HCT116 (cell line): ENCODE data around the gene MRPS21. TPM values are rescaled to one million over a fixed set of nuclear protein-coding genes. Genes with fewer than 3 reads are reported as not detected.

Source experiments
- ATAC-seq: fragments of 200-7000 bp; cut with Tn5 transposase; 2 replicates; pipeline ENCODE4 v1.9.1; 2020; ENCODE audit warnings: mild to moderate bottlenecking, moderate library complexity
- BruUV-seq: library from RNA; stranded (reverse); fragments of 400-500 nt; replicated peaks from 2 replicates; lab custom pipeline; 2021; lab: Mats Ljungman, UMichigan
- CTCF ChIA-PET: fragments of 300-600 bp; sonication (Branson Sonifier 250); formaldehyde crosslinking; loops from one replicate; lab custom pipeline; 2021; ENCODE audit warnings: antibody characterized with exemption; lab: Charles Lee
- POLR2A ChIA-PET: fragments of 300-600, 350-600 bp; sonication (Branson Sonifier 250); formaldehyde crosslinking; loops from one replicate; lab custom pipeline; 2021; ENCODE audit warnings: antibody characterized with exemption; lab: Charles Lee
- RAD21 ChIA-PET, 2 experiments: fragments of 300-600 bp; sonication (Branson Sonifier 250); formaldehyde crosslinking; loops; one replicate each; lab custom pipeline; 2023; ENCODE audit warnings: low total read pairs in 2 of 2; ENCODE audit not compliant: uncharacterized antibody in 2 of 2, unreplicated experiment in 2 of 2, low non-redundant PET in 1 of 2; lab: Charles Lee
- DNase-seq: peaks from one replicate; pipeline ENCODE4 v3.0.0-alpha.2; 2010; ENCODE audit warnings: low read depth, low spot score
- H2AFZ ChIP-seq: fragments of 200-600 bp; shearing (Covaris generic), sonication (generic); 2 replicates; pipeline ENCODE4 v1.6.1; 2017; ENCODE audit warnings: low read depth, mixed run types, mixed read lengths, antibody characterized with exemption, low read length; ENCODE audit not compliant: poor library complexity, severe bottlenecking
- H3K27ac ChIP-seq: 2 replicates; pipeline ENCODE4 v1.5.1; 2012; ENCODE audit warnings: low read depth, low read length
- H3K27me3 ChIP-seq: fragments of 200-600 bp; sonication (generic); 2 replicates; pipeline ENCODE4 v1.6.1; 2016; ENCODE audit warnings: mixed run types, low read length, mixed read lengths; ENCODE audit not compliant: insufficient read depth
- H3K36me3 ChIP-seq, 2 experiments: fragments of 200-500 bp in 1 of 2; fragments of 200-600 bp in 1 of 2; sonication (Bioruptor generic) in 1 of 2; sonication (generic) in 1 of 2; 2 replicates each; pipeline versions ENCODE4 v1.5.1 to v1.6.1; 2014 to 2016; ENCODE audit warnings: low read length in 2 of 2, inconsistent platforms in 1 of 2, mixed read lengths in 1 of 2, mixed run types in 1 of 2; ENCODE audit not compliant: insufficient read depth in 2 of 2, control insufficient read depth in 1 of 2
- H3K4me1 ChIP-seq, 2 experiments: fragments of 200-600 bp in 1 of 2; sonication (generic) in 1 of 2; 2 replicates each; pipeline versions ENCODE4 v1.5.1 to v1.6.1; 2012 to 2017; ENCODE audit warnings: low read length in 2 of 2, inconsistent platforms in 1 of 2, mild to moderate bottlenecking in 1 of 2, mixed read lengths in 1 of 2, mixed run types in 1 of 2, moderate library complexity in 1 of 2; ENCODE audit not compliant: insufficient read depth in 2 of 2, control insufficient read depth in 1 of 2
- H3K4me2 ChIP-seq: fragments of 200-600 bp; sonication (generic); 2 replicates; pipeline ENCODE4 v1.6.1; 2017; ENCODE audit warnings: mixed run types, low read length, mixed read lengths
- H3K4me3 ChIP-seq, 2 experiments: fragments of 200-600 bp in 1 of 2; sonication (generic) in 1 of 2; replicated peaks in 1 of 2; 2 replicates each; pipeline ENCODE4 v1.5.1; 2011 to 2016; ENCODE audit warnings: low read length in 2 of 2, control low read depth in 1 of 2, low read depth in 1 of 2, mild to moderate bottlenecking in 1 of 2, mixed read lengths in 1 of 2, mixed run types in 1 of 2
- H3K79me2 ChIP-seq: fragments of 200-600 bp; sonication (generic); 2 replicates; pipeline ENCODE4 v1.6.1; 2017; ENCODE audit warnings: mild to moderate bottlenecking, mixed run types, low read length, moderate library complexity, mixed read lengths; ENCODE audit not compliant: insufficient read depth
- H3K9ac ChIP-seq: fragments of 200-600 bp; sonication (generic); 2 replicates; pipeline ENCODE4 v1.6.1; 2016; ENCODE audit warnings: low read length, mixed read lengths
- H3K9me2 ChIP-seq: fragments of 200-600 bp; sonication (generic), shearing (Covaris generic); 2 replicates; pipeline ENCODE4 v1.6.1; 2017; ENCODE audit warnings: mixed run types, mild to moderate bottlenecking, moderate library complexity; ENCODE audit not compliant: insufficient read depth
- H3K9me3 ChIP-seq, 2 experiments: fragments of 200-500 bp in 1 of 2; fragments of 200-600 bp in 1 of 2; sonication (Bioruptor generic) in 1 of 2; sonication (generic) in 1 of 2; 2 replicates each; pipeline ENCODE4 v1.6.1; 2014 to 2017; ENCODE audit warnings: low read length in 2 of 2, mixed read lengths in 2 of 2, inconsistent platforms in 1 of 2, low read depth in 1 of 2, mild to moderate bottlenecking in 1 of 2, mixed run types in 1 of 2, moderate library complexity in 1 of 2; ENCODE audit not compliant: control insufficient read depth in 1 of 2, insufficient read depth in 1 of 2
- H4K20me1 ChIP-seq: fragments of 200-600 bp; sonication (generic), shearing (Covaris generic); 2 replicates; pipeline ENCODE4 v1.6.1; 2017; ENCODE audit warnings: mixed run types, mild to moderate bottlenecking, moderate library complexity; ENCODE audit not compliant: insufficient read depth
- CBX3 ChIP-seq: IDR thresholded peaks from 2 replicates; pipeline ENCODE4 v1.6.1; 2012; ENCODE audit warnings: low read depth
- CEBPB ChIP-seq: IDR thresholded peaks from 2 replicates; pipeline ENCODE4 v1.6.1; 2012; ENCODE audit warnings: low read depth
- CTCF ChIP-seq, 3 experiments: fragments of 200-600 bp in 1 of 3; sonication (generic) in 1 of 3; IDR thresholded peaks in 2 of 3; conservative IDR thresholded peaks in 1 of 3; 2 replicates each; pipeline ENCODE4 v1.5.1; 2012 to 2017; ENCODE audit warnings: low read depth in 2 of 3, low read length in 2 of 3, antibody characterized with exemption in 1 of 3, borderline replicate concordance in 1 of 3, control low read depth in 1 of 3, mild to moderate bottlenecking in 1 of 3, mixed read lengths in 1 of 3, mixed run types in 1 of 3, moderate library complexity in 1 of 3; ENCODE audit not compliant: insufficient read depth in 1 of 3
- EGR1 ChIP-seq: IDR thresholded peaks from 2 replicates; pipeline ENCODE4 v1.6.1; 2012; ENCODE audit warnings: low read depth
- ELF1 ChIP-seq: IDR thresholded peaks from 2 replicates; pipeline ENCODE4 v1.6.1; 2012; ENCODE audit warnings: low read depth, borderline replicate concordance
- EZH2 ChIP-seq: fragments of 200-600 bp; sonication (generic); IDR thresholded peaks from 2 replicates; pipeline ENCODE4 v1.6.1; 2017; ENCODE audit warnings: antibody characterized with exemption, mixed run types
- EZH2phosphoT487 ChIP-seq: fragments of 200-600 bp; IDR thresholded peaks from 2 replicates; pipeline ENCODE4 v1.6.1; 2018; ENCODE audit warnings: antibody characterized with exemption, borderline replicate concordance
- JUND ChIP-seq: IDR thresholded peaks from 2 replicates; pipeline ENCODE4 v1.6.1; 2012
- POLR2A ChIP-seq: IDR thresholded peaks from 2 replicates; pipeline ENCODE4 v1.7.0; 2011; ENCODE audit warnings: borderline replicate concordance; ENCODE audit not compliant: insufficient read depth, insufficient read length; ENCODE audit errors: extremely low read depth
- POLR2AphosphoS5 ChIP-seq: IDR thresholded peaks from 2 replicates; pipeline ENCODE4 v1.6.1; 2011; ENCODE audit warnings: mild to moderate bottlenecking, low read depth, low read length, moderate library complexity
- RAD21 ChIP-seq: IDR thresholded peaks from 2 replicates; pipeline ENCODE4 v1.6.1; 2012; ENCODE audit warnings: low read depth, mild to moderate bottlenecking
- SIN3A ChIP-seq: IDR thresholded peaks from 2 replicates; pipeline ENCODE4 v1.6.1; 2012; ENCODE audit warnings: low read depth
- TCF7L2 ChIP-seq: IDR thresholded peaks from 2 replicates; pipeline ENCODE4 v1.7.0; 2011; ENCODE audit warnings: borderline replicate concordance, inconsistent platforms; ENCODE audit not compliant: insufficient read depth, insufficient read length; ENCODE audit errors: extremely low read depth
- YY1 ChIP-seq: IDR thresholded peaks from 2 replicates; pipeline ENCODE4 v1.6.1; 2011; ENCODE audit warnings: low read length, low read depth, moderate library complexity, mild to moderate bottlenecking; ENCODE audit not compliant: insufficient replicate concordance; ENCODE audit errors: extremely low read depth
- ZFX ChIP-seq: fragments of 450-650 bp; IDR thresholded peaks from 2 replicates; pipeline ENCODE4 v1.6.1; 2017
- intact Hi-C: fragments of 100-400 bp; cut with micrococcal nuclease; formaldehyde crosslinking; loops from 2 replicates; pipeline ENCODE4 v1.10.0; 2022
- total RNA-seq: library from RNA; stranded (reverse); gene quantifications from one replicate; pipeline ENCODE4 v1.2.1, GENCODE V29; 2021; ENCODE audit not compliant: unreplicated experiment
- TF ChIP-seq, protein P1 (sequence below): IDR thresholded peaks from 2 replicates; pipeline ENCODE4 v1.6.1; 2011; ENCODE audit warnings: mild to moderate bottlenecking, low read length, moderate library complexity; ENCODE audit not compliant: insufficient replicate concordance; ENCODE audit errors: extremely low read depth
- TF ChIP-seq, protein P2 (sequence below): IDR thresholded peaks from 2 replicates; pipeline ENCODE4 v1.6.1; 2012
- TF ChIP-seq, protein P3 (sequence below): IDR thresholded peaks from 2 replicates; pipeline ENCODE4 v1.6.1; 2012; ENCODE audit warnings: low read depth
- TF ChIP-seq, protein P4 (sequence below): IDR thresholded peaks from 2 replicates; pipeline ENCODE4 v1.6.1; 2012

MRPS21 gene
- total RNA-seq, 1 experiment from 2014 or later = 96.9 TPM

- intact Hi-C loops = no loop called here
- POLR2A ChIA-PET = no interaction called here
- H3K27ac ChIP-seq = no peak overlapping the region
These were observed 32.3 kb upstream of the MRPS21 start for GRCh38 chr1:150261367-150261766.

More at GRCh38 chr1:150261367-150261766, 32.3 kb upstream of the MRPS21 start:
- Histone ChIP-seq H2AFZ (no peak overlapping the region), H3K4me1 (peaks cover 23 to 49% of the 10 kb centered on the region in 2 experiments), H3K9me3 (no peaks in the 10 kb centered on the region), H3K4me2 (no peak overlapping the region), H3K27me3 (no peaks in the 10 kb centered on the region), H3K9me2 (no peaks in the 10 kb centered on the region), H3K9ac (no peak overlapping the region), H4K20me1 (no peaks in the 10 kb centered on the region), H3K36me3 (peaks cover 3 to 9% of the 10 kb centered on the region in 2 experiments; a peak in 2 of 4 replicates), H3K79me2 (no peaks in the 10 kb centered on the region), H3K4me3 (no peak overlapping the region)
- no peak for ATAC-seq
- RAD21 ChIA-PET = no interaction called here
- CTCF ChIA-PET = no interaction called here
- BruUV-seq = no TSS peak
- no peak for DNase-seq
- TF ChIP-seq TCF7L2 = no peak
- TF ChIP-seq, protein P1, sequence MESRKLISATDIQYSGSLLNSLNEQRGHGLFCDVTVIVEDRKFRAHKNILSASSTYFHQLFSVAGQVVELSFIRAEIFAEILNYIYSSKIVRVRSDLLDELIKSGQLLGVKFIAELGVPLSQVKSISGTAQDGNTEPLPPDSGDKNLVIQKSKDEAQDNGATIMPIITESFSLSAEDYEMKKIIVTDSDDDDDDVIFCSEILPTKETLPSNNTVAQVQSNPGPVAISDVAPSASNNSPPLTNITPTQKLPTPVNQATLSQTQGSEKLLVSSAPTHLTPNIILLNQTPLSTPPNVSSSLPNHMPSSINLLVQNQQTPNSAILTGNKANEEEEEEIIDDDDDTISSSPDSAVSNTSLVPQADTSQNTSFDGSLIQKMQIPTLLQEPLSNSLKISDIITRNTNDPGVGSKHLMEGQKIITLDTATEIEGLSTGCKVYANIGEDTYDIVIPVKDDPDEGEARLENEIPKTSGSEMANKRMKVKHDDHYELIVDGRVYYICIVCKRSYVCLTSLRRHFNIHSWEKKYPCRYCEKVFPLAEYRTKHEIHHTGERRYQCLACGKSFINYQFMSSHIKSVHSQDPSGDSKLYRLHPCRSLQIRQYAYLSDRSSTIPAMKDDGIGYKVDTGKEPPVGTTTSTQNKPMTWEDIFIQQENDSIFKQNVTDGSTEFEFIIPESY = no peak
- TF ChIP-seq, protein P2, sequence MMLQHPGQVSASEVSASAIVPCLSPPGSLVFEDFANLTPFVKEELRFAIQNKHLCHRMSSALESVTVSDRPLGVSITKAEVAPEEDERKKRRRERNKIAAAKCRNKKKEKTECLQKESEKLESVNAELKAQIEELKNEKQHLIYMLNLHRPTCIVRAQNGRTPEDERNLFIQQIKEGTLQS = no peak
- TF ChIP-seq ZFX = no peak
- no peak for TF ChIP-seq CTCF (IDR thresholded peaks at IDR 0.05 in 2 of 3, conservative IDR thresholded peaks at IDR 0.05 in 1 of 3; ENCODE audit: borderline replicate concordance in 1 of 3, insufficient read depth in 1 of 3, low read depth in 2 of 3, low read length in 2 of 3)
- no peak for TF ChIP-seq RAD21
- no peak for TF ChIP-seq SIN3A
- TF ChIP-seq CEBPB = no peak
- TF ChIP-seq EZH2phosphoT487 = no peak
- TF ChIP-seq EGR1 = no peak
- TF ChIP-seq, protein P3, sequence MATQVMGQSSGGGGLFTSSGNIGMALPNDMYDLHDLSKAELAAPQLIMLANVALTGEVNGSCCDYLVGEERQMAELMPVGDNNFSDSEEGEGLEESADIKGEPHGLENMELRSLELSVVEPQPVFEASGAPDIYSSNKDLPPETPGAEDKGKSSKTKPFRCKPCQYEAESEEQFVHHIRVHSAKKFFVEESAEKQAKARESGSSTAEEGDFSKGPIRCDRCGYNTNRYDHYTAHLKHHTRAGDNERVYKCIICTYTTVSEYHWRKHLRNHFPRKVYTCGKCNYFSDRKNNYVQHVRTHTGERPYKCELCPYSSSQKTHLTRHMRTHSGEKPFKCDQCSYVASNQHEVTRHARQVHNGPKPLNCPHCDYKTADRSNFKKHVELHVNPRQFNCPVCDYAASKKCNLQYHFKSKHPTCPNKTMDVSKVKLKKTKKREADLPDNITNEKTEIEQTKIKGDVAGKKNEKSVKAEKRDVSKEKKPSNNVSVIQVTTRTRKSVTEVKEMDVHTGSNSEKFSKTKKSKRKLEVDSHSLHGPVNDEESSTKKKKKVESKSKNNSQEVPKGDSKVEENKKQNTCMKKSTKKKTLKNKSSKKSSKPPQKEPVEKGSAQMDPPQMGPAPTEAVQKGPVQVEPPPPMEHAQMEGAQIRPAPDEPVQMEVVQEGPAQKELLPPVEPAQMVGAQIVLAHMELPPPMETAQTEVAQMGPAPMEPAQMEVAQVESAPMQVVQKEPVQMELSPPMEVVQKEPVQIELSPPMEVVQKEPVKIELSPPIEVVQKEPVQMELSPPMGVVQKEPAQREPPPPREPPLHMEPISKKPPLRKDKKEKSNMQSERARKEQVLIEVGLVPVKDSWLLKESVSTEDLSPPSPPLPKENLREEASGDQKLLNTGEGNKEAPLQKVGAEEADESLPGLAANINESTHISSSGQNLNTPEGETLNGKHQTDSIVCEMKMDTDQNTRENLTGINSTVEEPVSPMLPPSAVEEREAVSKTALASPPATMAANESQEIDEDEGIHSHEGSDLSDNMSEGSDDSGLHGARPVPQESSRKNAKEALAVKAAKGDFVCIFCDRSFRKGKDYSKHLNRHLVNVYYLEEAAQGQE = no peak
- TF ChIP-seq, protein P4, sequence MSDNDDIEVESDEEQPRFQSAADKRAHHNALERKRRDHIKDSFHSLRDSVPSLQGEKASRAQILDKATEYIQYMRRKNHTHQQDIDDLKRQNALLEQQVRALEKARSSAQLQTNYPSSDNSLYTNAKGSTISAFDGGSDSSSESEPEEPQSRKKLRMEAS = no peak
- TF ChIP-seq POLR2AphosphoS5 = no peak
- no peak for TF ChIP-seq ELF1
- no peak for TF ChIP-seq JUND
- TF ChIP-seq CBX3 = no peak
- TF ChIP-seq POLR2A = no peak
- TF ChIP-seq YY1 = no peak
- TF ChIP-seq EZH2 = no peak
